HG03045 (cell line): Measurements from ENCODE around the gene NOTCH4.

ENCODE experiments used
- ATAC-seq: cut with Tn5 transposase; IDR thresholded peaks from one replicate; pipeline ENCODE4 v1.9.1; 2021; ENCODE audit warnings: mild to moderate bottlenecking, moderate library complexity; ENCODE audit not compliant: unreplicated experiment

The NOTCH4 gene

DNA sequence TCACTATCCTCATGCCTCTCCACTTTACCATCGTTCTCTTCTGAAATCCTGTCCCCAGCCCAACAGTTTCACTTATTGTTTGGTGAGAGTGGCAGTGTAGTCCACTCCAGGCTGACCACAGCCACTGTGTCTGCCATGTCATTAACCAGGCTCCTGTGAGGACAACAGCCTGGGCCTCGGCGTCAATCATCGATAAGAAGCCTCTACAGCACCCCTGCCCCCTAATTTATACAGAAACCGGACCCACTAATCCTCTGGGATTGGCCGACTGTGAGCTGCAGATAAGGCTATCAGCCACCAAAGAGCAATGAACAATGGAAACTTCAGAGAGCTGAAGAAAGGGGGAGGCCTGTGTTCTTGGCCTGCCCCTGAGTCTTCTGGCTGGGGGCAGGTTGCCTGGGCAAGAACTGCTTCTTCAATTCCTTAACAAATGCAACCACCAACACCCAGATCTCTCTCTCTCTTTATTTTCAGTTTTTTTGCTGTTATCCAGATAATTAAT lies 56.1 kb downstream of the NOTCH4 start:
- ATAC-seq: no peak

DNA sequence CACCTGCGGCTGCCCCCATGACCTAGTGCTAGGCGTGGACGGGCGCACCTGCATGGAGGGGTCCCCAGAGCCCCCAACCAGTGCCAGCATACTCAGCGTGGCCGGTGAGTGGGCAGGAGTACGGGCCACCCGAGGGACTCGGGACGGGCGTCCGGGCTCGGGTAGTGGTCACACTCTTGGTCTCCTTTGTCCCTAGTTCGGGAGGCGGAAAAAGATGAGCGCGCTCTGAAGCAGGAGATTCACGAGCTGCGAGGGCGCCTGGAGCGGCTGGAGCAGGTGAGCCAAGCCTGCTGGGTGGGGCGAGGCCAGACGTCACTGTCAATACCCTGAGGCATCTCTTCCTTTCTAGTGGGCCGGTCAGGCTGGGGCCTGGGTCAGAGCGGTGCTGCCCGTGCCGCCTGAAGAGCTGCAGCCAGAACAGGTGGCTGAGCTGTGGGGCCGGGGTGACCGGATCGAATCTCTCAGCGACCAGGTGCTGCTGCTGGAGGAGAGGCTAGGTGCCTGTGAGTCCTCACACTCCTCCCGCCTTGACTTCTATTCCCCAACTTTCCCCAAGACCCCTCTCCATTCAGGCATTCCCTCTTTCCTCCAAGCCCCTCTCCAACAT lies 56.6 kb downstream of the NOTCH4 start:
- no peak for ATAC-seq

DNA sequence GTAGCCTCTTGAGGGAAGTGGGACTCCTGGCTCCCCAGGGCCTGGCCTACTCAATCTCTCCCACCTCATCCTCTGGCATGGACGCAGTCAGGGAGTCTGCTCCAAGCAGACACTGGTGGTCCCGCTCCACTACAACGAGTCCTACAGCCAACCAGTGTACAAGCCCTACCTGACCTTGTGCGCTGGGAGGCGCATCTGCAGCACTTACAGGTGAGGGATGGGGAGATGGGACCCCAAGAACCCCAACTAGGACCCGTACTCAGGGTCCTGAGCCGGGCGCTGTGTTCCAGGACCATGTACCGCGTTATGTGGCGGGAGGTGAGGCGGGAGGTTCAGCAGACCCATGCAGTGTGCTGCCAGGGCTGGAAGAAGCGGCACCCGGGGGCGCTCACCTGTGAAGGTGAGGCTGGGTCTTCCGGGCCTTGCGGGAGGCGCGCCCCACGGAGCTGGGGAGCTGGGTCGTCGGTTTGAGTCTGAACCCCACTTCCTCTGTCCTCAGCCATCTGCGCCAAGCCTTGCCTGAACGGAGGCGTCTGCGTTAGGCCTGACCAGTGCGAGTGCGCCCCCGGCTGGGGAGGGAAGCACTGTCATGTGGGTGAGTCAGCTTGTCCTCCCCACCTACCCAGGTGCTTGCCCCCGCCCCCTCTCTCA lies 57.3 kb downstream of the NOTCH4 start:
- ATAC-seq: no peak

DNA sequence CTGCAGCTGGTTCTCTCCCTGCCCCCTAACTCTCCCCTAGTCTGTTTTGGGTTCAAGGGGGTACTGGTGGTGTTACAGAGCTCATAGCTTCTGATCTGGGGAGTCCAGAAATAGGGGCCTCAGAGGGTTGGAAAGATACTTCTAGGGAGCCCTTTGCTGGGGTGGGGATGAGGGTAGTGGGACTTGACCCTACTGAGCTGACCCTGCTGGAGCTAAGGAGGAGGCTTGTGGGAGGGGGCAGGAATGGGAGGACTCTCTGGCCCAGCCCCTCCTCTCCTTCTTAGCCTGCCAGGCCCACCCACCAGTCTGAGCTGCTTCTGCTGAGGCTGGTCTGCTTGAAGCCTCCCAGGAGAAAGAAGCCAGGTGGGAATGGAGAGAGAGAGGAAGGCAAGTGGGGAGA lies 59.6 kb downstream of the NOTCH4 start, which contains the start of gene EGFL8:
Gene EGFL8, plus strand, starts transcription at position 301 of the 400 bp plus-strand sequence. CDS start 1,571 bp downstream, outside the sequence.
- ATAC-seq: no peak

DNA sequence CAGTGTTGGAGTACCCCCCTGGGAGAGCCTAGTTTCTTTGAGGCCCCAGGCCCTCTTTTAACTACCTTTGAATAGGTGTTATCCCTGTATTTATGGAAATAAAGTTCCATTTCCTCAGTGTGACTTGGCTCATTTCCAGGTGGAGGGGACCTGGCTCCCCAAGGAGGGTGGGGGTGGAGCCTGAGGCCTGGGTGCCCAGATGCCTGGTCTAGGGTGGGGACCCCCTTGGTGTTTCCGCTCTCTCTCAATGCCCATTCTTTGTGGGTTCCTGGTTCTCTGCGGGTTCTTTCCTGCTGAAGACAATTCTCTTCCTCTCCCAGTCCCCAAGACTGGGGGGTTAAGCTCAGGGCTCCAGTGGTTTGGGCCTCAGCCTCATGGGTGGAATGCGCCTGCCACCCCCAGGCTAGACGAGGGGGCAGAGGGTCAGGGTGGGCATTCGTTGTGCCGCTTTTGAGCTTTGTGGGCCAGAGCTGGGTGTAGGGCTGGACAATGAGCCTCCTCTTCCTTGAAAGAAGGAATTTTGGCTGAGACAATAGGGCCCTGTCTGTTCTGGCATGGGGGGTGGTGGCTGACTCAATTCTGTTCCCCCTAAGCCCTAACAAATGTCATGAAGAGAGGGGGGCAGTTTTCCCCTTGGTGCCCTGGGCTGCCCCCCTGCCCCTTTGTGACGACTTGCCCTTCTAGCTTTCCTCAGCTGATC lies 60.2 kb downstream of the NOTCH4 start:
- ATAC-seq: no peak

DNA sequence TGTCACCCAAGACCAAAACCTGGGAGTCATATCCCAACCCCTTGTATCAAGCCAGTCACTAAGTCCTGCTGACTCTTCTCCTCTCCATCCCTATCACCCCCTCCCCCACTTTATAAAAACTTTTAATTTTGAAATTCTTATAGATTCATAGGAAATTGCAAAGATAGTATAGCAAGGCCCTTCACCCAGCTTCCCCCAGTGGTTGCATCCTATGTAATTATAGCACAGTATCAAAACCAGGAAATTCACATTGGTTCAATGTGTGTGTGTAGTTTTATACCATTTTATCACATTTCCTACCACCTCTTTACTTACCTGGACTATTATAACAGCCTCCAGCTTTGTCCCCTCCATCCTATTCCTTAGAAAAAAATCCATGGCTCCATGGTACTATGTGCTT lies 65.8 kb downstream of the NOTCH4 start:
- ATAC-seq: no peak

DNA sequence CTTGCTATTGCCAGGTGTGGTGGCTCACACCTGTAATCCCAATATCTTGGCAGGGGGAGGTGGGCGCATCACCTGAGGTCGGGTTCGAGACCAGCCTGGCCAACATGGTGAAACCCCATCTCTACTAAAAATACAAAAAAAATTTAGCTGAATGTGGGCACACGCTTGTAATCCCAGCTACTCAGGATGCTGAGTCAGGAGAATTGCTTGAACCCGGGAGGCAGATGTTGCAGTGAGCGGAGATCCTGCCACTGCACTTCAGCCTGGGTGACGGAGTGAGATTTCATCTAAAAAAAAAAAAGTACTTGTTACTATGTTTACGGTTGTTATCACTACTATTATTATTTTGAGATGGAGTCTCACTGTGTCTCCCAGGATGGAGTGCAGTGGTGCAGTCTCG lies 67.0 kb downstream of the NOTCH4 start:
- ATAC-seq: no peak

DNA sequence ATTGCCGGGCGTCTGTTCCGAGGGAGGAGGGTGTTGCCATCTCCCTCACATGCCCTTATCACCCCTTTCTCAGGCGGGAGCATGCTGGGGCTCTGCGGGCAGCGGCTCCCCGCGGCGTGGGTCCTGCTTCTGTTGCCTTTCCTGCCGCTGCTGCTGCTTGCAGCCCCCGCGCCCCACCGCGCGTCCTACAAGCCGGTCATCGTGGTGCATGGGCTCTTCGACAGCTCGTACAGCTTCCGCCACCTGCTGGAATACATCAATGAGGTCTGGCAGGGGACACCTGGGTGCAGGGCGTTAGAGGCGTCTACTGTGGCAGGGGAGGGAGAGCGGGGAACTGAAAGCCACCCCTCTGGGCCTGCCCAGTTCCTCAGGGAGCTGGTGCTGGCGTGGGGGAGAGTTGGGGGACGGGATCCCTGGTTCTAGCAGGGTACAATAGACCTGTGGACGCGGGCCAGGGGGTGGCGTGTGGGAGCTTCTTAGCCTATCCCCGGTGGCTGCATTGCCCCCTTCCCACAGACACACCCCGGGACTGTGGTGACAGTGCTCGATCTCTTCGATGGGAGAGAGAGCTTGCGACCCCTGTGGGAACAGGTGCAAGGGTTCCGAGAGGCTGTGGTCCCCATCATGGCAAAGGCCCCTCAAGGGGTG lies 69.2 kb downstream of the NOTCH4 start:
- peak; percentile 63 for ATAC-seq

DNA sequence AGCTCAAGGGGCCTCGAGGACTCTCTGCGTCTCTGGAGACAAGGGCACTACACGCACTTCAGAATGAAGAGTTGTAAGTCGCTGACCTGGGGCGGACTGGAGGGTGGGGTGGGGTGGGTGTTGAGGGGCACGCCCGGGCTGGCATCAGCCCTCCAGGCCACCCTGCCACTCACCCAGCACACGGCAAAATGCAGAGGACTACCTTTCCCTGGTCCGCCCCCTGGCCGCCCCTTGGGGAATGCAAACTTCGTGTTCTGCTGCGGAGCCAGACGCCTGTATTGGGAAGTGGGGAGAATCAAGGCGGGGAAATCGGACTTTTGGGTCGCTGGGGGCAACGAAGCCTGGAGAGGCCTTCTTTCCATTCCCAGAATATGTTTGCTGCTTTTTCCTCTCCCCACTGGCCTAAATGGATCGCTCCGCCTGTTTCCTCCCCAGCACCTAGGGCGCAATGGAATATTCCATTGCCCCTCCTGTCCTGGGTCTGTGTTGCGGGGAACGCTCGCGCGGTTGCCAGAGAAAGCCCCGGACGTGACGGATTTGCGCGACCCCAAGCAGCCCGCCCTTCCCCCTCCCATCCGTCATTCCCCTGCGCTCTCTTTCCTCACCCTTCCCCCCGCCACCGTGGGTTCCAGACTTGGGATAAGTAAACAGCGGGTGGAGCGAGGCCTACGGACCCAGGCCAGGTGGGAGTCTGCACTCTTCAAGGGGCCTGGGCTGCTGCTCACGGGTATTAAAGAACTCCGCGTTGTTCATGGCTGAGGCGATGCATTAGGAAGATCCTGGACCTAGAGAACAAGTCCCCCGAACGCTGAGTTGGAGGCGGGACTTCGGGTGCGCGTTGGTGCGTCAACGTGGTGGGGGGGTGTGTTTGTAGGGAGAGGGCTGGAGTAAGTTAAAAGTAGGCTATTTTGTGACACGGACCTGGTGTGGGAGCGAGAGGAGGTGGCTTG lies 70.0 kb downstream of the NOTCH4 start, which contains the start of gene PPT2:
Gene PPT2, plus strand, starts transcription at position 578 of the 950 bp plus-strand sequence. CDS start 454 bp downstream, outside the sequence.
- peak; percentile 19 for ATAC-seq

DNA sequence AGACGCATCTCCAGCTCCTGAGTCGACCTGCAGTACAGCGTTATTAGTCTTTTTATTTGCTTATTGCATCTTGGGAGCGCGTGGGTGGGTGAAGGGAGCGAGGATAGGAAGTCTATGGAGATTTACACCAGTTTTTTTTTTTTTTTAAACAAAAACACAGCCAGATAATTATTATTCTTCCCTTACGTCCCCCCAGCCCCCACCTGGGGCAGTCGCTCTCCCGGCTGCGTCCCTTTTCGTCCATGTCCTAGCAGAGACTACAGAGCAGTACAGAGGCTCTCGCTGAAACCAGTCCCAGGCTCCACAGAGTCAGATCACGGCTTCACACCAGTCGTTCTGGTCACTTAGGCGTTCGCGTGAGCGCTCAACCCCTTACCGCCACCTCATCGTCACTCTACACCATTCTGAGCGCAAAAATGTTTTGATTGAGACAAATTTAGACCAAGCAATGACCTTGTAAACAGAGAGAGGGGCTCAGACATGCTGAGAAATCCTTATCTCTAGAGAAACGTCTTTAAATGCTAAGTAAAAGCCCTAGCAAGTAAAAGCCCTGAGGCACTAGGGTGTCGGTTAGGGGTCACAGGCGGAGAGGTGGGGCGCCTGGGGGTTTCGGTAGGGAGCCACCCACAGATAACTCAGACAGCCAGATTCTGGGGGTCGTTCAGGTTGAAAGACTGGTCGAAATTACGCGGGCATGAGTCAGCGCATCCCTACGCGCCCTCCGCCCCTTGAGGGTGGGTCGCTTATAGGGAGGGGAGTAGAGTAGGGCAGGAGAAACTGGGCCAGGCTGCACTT lies 70.9 kb downstream of the NOTCH4 start:
- no peak for ATAC-seq

DNA sequence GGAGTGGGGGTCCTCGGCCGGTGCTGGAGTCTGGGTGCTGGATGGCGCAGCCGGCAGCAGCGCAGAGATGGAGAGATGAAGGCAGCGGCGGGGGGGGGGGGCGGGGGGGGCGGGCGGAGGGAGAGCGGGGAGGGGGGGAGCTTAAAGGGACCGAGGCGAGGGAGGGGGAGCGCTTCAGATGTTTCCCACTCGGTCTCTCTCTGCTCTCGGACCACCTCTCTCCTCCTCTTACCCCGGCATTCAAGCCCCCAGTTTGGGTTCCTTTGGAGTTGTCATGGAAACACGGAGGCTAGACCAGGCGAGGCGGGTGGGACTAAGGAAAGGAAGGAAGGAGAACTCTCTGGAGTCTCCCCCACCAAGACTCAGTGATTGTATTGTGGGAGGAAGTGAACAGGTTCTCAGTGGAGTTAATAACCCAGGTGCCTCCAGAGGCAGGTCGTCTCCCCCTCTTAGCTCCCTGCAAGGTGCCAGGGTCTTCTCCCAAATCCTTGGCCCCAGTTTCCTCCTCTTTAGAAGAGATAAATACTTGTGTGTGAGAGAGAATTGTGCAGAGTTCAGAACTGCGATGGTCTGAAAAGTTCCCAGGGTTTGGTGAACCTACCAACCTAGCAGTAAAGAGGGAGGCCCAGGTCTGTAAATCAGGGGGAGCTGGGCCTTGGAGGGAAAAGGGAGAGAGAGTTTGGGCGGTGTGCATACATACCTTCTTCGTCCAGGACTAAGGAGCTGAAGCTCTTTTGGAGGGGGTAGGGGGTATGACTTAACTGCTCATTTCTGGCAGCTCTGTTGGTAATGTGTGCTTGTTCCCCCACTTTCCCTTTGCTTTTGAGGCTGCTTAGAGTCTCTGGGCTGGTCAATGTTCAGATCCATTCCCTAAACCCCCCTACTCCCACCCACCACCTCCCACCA lies 71.8 kb downstream of the NOTCH4 start, which contains the start of gene PRRT1:
Gene PRRT1, minus strand, starts transcription at position 77 of the 906 bp plus-strand sequence. CDS start 112 bp downstream, outside the sequence.
- no peak for ATAC-seq

DNA sequence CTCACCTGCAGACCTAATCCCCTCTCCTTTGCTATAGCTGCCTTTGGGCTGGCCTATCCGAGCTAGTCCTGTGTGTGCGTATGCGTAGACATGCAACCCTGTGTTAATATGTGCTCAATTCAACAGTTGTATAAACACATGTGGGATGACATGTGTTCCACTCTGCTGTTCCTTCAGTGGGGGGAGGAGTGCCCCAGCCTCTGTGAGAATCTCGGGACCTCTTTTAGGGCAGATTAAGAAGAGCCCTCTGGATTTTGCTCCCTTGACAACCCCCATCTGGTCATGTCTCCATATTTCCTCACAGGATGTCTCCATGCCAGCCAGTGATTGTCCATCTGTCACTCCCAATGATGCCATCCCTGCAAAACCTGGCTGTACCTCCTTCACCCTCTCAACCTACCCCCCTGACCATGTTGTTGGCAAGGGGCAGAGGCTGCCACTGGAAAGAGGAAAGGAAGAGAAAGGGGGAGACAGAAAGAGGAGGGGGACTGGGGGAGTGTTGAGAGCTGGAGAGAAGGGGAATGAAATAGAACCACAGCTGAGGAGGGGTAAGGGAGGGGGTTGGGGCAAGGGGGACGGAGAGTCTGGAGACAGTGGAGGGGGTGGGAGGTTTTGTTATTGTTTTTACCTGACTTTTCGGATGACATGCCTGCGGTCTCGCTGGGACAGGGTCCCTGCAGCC lies 72.5 kb downstream of the NOTCH4 start:
- ATAC-seq: no peak

DNA sequence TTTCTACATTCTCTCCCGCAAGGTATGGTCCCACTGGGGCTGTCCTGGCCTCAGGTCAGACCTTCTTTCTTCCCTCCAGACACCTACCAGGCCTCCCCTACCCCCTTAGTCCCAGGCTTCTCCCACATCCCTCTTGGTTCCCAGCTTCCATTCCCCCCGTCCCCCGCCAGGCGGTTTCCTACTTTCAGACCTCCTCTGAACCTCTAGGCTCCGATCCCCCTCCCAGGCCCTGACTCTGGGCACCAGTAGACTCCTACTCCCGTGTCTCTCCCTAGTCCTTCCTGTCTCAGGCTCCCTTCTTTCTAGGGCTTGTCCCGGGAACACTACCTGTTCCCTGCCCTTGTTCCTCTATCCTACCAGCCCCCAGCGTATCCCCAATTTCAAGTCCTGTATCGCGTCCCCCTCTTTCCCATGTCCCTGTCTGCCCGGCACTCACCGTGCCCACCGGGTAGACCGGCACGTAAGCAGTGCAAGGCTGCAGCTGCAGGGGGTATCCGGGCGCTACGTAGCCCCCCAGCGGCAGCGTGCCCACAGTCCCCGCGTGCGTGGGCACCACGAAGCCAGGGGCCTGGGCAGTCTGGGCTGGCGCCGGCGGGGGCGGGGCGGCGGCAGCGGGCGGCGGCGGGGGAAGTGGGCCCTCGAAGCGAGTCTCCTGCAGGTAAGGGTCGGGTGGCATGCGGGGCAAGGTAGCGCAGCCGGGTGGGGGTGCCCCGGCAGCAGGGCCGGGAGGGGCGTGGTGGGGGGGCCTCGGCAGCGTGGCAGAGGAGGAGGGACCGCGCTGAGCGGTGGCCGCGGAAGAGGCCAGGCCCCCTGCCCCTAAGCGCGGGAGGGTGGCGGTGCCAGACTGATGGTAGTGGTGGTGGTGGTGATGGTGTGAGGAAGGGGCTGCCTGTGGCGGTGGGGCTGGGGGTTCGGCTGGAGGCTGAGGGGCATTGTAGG lies 73.7 kb downstream of the NOTCH4 start:
- ATAC-seq: no peak

DNA sequence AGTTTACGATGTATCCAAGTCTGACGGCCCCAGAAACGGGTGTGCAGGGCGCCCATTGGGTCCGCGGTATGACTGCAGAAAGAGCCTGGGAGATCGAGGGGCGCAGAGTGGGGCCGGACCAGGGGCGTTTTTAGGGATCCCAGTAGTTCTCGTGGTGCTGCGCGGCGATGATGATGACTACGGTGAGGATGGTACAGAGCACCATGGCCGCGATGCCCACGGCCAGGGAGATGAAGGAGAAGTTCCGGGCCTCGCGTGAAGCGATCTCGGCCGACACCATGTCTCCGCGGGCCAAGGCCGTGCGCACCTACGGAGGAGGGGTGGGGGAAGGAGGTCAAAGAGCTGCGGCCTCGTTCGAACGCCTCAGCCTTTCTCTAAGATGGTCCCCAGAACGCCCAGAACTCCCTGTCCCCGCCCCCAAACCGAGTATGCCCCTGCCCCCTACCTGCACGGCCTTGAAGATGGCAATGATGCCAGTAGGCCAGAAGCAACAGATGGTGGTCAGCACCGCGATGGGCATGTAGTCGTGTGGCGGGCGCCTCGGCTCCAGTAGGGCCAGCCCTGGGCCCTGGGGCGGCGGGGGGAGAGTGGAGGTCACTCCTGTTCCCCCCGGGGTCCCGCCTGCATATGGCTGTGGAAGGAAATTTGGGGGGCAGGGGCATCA lies 74.6 kb downstream of the NOTCH4 start:
- ATAC-seq: no peak

DNA sequence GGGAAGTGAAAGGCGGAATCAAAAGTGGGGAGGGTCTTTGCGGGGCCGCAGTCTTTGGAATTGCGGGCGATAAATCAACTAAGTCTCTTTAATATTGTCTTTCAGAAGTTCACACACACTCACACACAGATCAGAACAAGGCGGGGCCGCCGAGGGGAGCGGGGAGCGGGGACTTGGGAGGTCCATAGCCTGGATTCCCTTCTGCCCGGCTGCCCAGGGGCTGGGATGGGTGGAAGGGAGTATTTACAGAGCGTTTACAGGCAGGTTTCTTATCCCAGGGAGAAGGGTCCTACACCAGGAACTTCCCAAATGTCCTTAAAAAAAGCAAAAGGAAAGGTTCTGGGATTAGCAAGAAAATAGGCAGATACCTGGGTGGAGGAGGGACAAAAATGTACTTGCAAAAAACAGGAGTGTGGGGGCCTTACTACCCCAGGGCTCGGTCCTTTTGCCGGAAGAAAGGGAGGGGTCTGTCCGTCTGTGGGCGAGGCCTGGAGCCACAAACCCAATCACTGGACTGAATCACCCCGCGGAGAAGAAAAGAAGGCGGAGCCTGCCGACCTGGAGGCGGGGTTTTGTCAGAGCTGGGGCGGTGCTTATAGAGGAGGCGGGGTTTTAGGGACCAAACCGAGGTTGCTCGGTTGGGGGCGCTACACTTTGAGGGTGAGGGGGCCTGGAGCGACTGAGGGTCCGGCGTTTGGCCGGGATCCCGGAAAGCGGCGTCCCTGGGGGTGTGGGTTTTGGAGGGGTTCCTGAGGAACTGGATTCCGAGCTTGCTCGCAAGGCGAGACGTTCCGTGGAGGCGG lies 75.4 kb downstream of the NOTCH4 start:
- ATAC-seq: no peak
